Gastroesophageal sphincter (tissue), 4 donors: ENCODE results near the gene ASPG. TPM values are rescaled to one million over a fixed set of nuclear protein-coding genes. Genes with fewer than 3 reads are reported as not detected.

Source experiments
- ATAC-seq: fragments of 150-250 bp; one replicate; pipeline ENCODE4 v1.9.1; 2016; ENCODE audit warnings: mild to moderate bottlenecking, moderate library complexity
- H3K27ac ChIP-seq, 4 donors: fragments of 200-600 bp; sonication (generic) in 3 of 4; 1 replicate in 3 of 4; 2 replicates in 1 of 4; pipeline ENCODE4 v1.5.1; 2016 to 2019
- H3K27me3 ChIP-seq: fragments of 200-600 bp; sonication (generic); one replicate; pipeline ENCODE4 v1.5.1; 2019
- H3K36me3 ChIP-seq, 2 donors: fragments of 200-600 bp; sonication (generic); one replicate each; pipeline ENCODE4 v1.5.1; 2019; ENCODE audit warnings: control low read depth in 1 of 2
- H3K4me1 ChIP-seq, 3 donors: fragments of 200-600 bp; sonication (generic); 1 replicate in 2 of 3; 2 replicates in 1 of 3; pipeline ENCODE4 v1.5.1; 2016 to 2019; ENCODE audit warnings: control low read depth in 2 of 3
- H3K4me3 ChIP-seq, 2 donors: fragments of 200-600 bp; sonication (generic); one replicate each; pipeline ENCODE4 v1.5.1; 2019; ENCODE audit warnings: mild to moderate bottlenecking in 1 of 2, moderate library complexity in 1 of 2
- H3K9me3 ChIP-seq, 3 donors: fragments of 200-600 bp; sonication (generic); one replicate each; pipeline ENCODE4 v1.5.1; 2017 to 2019; ENCODE audit warnings: control low read depth in 2 of 3
- EP300 ChIP-seq: sonication (generic); formaldehyde crosslinking; IDR thresholded peaks from one replicate; pipeline ENCODE4 v1.6.1; 2017; ENCODE audit warnings: antibody characterized with exemption, mild to moderate bottlenecking
- POLR2A ChIP-seq, 2 donors: fragments of 450-650 bp; IDR thresholded peaks; one replicate each; pipeline ENCODE4 v1.6.1; 2017; ENCODE audit warnings: antibody characterized with exemption in 2 of 2, mild to moderate bottlenecking in 2 of 2, moderate library complexity in 1 of 2
- POLR2AphosphoS5 ChIP-seq: sonication (generic); formaldehyde crosslinking; IDR thresholded peaks from one replicate; pipeline ENCODE4 v1.6.1; 2017; ENCODE audit warnings: antibody characterized with exemption
- WGBS, 2 donors: methylation state at CpG; one replicate each; pipeline ENCODE4 v1.1.5; 2018; ENCODE audit warnings: low coverage in 1 of 2; 5-methylcytosine and 5-hydroxymethylcytosine counted together
- total RNA-seq, 4 donors: library from RNA; depleted of rRNA; stranded (reverse); fragments of >200 nt; gene quantifications; one replicate each; pipeline ENCODE4 v1.1.0, GENCODE V29; 2016
- TF ChIP-seq, protein P1 (sequence below), 4 experiments: fragments of 200-600 bp in 2 of 4; fragments of 450-650 bp in 2 of 4; sonication (generic) in 1 of 4; IDR thresholded peaks; one replicate each; pipeline ENCODE4 v1.5.1; 2017 to 2019; ENCODE audit warnings: antibody characterized with exemption in 4 of 4, mild to moderate bottlenecking in 2 of 4, moderate library complexity in 2 of 4

The ASPG gene
- total RNA-seq, 4 donors from 2014 or later = 0.13 to 1.1 TPM; not detected in 2

DNA sequence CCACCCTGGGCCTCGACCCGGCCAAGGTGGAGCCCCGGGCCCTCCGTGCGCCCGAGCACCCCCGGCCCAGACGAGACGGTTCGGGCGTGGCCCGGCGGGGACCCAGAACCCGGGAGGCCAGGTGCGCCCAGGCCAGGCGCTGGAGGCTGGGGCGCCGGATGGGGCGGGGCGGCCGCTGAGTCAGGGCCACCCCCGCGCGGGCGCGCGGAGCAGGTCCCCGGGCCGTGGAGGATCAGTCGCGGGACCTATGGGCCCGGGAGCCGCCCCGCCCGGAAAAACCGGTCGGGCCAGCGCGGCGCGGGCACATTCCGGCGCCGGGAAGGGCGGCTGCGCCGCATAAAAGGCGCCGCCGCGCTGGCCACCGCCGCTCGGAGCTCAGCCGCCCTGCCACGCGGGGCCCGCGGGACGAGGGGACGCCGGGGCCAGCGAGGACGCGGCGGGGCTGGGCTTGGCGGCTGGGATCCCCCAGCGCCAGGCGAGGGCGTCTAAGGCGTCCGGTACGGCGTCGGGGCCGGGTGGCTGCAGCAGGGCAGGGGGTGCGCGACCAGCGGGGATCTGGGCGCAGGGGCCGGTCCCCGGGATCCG, 31.3 kb downstream of the ASPG start:
- no peak overlapping the region for H3K27ac ChIP-seq
- ATAC-seq = no peak
- WGBS, 2 donors = no CpG with 5 or more reads among the region's 83 CpGs

GRCh38 chr14:104117341-104118005, 32.0 kb downstream of the ASPG start:
- Histone ChIP-seq H3K4me3 (peak overlapping the region in 1 of 2 donors; percentile 50), H3K27me3 (peaks cover 96% of the 10 kb centered on the region), H3K9me3 (peaks cover 0 to 7% (median 0%) of the 10 kb centered on the region in 3 donors), H3K4me1 (peaks cover 0 to 21% (median 14%) of the 10 kb centered on the region in 3 donors), H3K27ac (no peak overlapping the region), H3K36me3 (no peaks in the 10 kb centered on the region)
- ATAC-seq = no peak
- TF ChIP-seq, protein P1, sequence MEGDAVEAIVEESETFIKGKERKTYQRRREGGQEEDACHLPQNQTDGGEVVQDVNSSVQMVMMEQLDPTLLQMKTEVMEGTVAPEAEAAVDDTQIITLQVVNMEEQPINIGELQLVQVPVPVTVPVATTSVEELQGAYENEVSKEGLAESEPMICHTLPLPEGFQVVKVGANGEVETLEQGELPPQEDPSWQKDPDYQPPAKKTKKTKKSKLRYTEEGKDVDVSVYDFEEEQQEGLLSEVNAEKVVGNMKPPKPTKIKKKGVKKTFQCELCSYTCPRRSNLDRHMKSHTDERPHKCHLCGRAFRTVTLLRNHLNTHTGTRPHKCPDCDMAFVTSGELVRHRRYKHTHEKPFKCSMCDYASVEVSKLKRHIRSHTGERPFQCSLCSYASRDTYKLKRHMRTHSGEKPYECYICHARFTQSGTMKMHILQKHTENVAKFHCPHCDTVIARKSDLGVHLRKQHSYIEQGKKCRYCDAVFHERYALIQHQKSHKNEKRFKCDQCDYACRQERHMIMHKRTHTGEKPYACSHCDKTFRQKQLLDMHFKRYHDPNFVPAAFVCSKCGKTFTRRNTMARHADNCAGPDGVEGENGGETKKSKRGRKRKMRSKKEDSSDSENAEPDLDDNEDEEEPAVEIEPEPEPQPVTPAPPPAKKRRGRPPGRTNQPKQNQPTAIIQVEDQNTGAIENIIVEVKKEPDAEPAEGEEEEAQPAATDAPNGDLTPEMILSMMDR (IDR thresholded peaks at IDR 0.05) = no peak
- no peak for TF ChIP-seq EP300
- TF ChIP-seq POLR2A (IDR thresholded peaks at IDR 0.05) = no peak
- no peak for TF ChIP-seq POLR2AphosphoS5
- no CpG with 5 or more reads among the region's 71 CpGs for WGBS, 2 donors

More for the DNA sequence above, 31.3 kb downstream of the ASPG start:
- Histone ChIP-seq H3K36me3 (no peaks in the 10 kb centered on the region), H3K27me3 (peaks cover 96% of the 10 kb centered on the region), H3K9me3 (peaks cover 0 to 4% (median 0%) of the 10 kb centered on the region in 3 donors), H3K4me1 (peaks cover 0 to 21% (median 14%) of the 10 kb centered on the region in 3 donors), H3K4me3 (peak overlapping the region in 1 of 2 donors; percentile 50)
- TF ChIP-seq POLR2A (IDR thresholded peaks at IDR 0.05) (no peak), POLR2AphosphoS5 (no peak), EP300 (no peak)
- TF ChIP-seq, protein P1 (IDR thresholded peaks at IDR 0.05) = no peak

DNA sequence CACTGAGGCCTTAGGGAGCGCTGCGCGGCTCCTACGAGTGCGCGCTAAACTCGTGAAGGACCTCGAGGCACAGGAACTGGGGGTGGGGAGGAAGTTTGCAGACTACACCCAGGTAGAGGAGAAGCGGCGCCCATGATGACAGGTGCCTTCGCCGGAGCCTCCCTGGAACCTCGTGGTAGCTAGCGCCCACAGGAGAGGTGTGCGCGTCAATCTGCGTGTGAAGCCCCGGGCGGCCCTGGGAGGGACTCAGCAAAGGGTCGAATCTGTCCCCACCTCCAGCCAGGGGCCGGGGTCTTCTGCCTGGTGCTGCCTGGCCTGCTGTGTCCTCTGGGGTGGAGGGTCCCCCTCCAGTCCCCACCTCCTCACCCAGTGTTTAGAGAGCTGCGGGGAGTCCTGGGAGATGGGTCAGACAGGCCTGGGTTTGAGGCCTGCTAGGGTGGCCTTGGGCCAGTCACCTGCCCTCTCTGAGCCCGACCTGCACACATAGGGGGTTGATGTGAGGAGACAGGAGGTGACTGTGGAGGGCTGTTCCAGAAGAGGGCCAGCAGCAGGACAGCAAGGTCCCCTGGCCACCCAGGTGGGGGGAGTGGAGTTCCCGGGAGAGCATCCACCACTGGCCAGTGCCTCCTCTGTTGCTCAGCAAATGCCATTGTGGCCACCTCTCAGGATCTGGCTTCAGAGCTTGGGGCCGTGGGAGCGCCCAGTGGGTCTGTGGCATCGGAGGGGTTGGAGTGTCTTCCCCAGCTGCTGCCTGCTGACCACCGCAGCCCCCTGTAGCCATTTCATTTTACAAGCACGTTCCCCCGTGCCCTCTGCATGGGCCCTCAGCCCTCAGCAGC, 32.7 kb downstream of the ASPG start:
- H3K27me3 ChIP-seq = peaks cover 96% of the 10 kb centered on the region
- no peak overlapping the region for H3K4me3 ChIP-seq
- no CpG with 5 or more reads among the region's 30 CpGs for WGBS, 2 donors
- H3K9me3 ChIP-seq = peaks cover 0 to 15% (median 0%) of the 10 kb centered on the region in 3 donors
- no peak overlapping the region for H3K27ac ChIP-seq
- H3K4me1 ChIP-seq = peaks cover 0 to 21% (median 14%) of the 10 kb centered on the region in 3 donors
- ATAC-seq = no peak
- no peaks in the 10 kb centered on the region for H3K36me3 ChIP-seq
- no peak for TF ChIP-seq EP300

DNA sequence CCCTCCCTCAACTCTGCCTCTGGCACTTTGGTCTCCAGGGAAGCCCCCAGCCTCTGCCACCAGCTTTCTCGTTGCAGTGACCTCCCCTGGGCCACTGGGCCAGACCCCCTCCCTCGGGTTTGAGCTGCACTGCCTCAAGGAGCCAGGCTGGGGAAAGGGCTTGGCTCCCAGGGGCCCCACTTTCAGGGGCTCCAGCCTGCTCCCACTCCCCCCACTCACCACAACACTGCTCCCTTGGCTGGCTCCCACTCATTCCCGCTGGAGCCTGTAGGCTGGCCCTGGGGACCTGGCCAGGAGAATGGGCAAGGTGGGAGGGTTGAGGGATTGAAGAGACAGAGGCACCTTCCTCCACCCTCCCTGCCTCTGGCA, 33.6 kb downstream of the ASPG start:
- Histone ChIP-seq H3K27ac (no peak overlapping the region), H3K27me3 (peaks cover 93% of the 10 kb centered on the region), H3K4me1 (peaks cover 0 to 21% (median 14%) of the 10 kb centered on the region in 3 donors), H3K9me3 (peaks cover 0 to 23% (median 2%) of the 10 kb centered on the region in 3 donors), H3K4me3 (no peak overlapping the region), H3K36me3 (no peaks in the 10 kb centered on the region)
- WGBS, 2 donors = no CpG with 5 or more reads among the region's 3 CpGs
- ATAC-seq = no peak
- TF ChIP-seq, protein P1 (IDR thresholded peaks at IDR 0.05) = no peak
- TF ChIP-seq POLR2A (IDR thresholded peaks at IDR 0.05) (no peak), POLR2AphosphoS5 (no peak), EP300 (no peak)
